GM12875 (cell line): ENCODE data around the gene SH3BP2.

Source experiments
- H3K4me3 ChIP-seq: one replicate; pipeline ENCODE4 v1.5.1; 2011; ENCODE audit warnings: low read depth, low read length, control low read depth
- TF ChIP-seq, protein P1 (sequence below): IDR thresholded peaks from 2 replicates; pipeline ENCODE4 v1.5.1; 2011; ENCODE audit warnings: low read depth, mild to moderate bottlenecking, control low read depth, inconsistent platforms, low read length, moderate library complexity, borderline replicate concordance; ENCODE audit not compliant: insufficient read depth

The SH3BP2 gene

GRCh38 chr4:2866160-2866861 is 73.4 kb downstream of the SH3BP2 start:
- no peak overlapping the region for H3K4me3 ChIP-seq
- TF ChIP-seq, protein P1, sequence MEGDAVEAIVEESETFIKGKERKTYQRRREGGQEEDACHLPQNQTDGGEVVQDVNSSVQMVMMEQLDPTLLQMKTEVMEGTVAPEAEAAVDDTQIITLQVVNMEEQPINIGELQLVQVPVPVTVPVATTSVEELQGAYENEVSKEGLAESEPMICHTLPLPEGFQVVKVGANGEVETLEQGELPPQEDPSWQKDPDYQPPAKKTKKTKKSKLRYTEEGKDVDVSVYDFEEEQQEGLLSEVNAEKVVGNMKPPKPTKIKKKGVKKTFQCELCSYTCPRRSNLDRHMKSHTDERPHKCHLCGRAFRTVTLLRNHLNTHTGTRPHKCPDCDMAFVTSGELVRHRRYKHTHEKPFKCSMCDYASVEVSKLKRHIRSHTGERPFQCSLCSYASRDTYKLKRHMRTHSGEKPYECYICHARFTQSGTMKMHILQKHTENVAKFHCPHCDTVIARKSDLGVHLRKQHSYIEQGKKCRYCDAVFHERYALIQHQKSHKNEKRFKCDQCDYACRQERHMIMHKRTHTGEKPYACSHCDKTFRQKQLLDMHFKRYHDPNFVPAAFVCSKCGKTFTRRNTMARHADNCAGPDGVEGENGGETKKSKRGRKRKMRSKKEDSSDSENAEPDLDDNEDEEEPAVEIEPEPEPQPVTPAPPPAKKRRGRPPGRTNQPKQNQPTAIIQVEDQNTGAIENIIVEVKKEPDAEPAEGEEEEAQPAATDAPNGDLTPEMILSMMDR, result no peak

- TF ChIP-seq, protein P1, result no peak
- H3K4me3 ChIP-seq, result no peak overlapping the region
These were observed 74.0 kb downstream of the SH3BP2 start for GRCh38 chr4:2866891-2867290.

DNA sequence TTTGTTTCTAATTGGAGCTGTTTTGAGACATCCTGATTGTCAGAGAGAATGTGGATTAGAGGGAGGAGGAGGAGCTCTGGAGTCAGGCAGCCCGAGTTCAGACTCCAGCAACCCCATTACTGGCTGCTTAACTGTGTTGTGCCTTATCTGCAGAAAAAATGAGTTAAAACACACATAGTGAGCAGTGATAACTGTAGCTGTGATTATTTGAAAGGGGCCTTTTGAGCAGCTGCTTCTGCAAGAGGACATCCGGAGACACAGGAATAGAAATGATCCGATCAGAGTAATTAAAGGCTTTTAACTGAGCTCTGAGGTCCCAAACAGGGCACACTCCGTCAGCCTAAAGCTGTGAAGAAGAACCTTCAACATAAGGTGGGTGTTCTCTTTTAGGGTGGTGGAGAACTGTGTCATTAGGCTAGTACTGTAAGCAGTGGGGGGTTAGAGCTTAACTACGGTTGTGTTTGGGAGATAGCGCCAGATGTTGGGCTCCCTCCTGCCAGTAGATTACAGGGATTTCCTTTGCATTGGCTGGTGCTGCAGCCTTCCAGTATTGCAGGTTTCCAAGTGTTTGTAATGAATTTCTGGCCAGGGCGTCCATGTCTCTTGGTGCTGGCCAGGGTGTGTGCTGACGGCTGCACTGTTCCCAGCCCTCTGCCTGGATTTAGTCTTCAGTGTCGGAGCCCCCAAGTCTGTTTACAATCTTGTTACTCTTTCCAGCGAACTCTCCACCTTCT is 75.0 kb downstream of the SH3BP2 start:
- H3K4me3 ChIP-seq, result no peak overlapping the region
- TF ChIP-seq, protein P1, result no peak

GRCh38 chr4:2868877-2869487 is 76.1 kb downstream of the SH3BP2 start:
- TF ChIP-seq, protein P1, result no peak

GRCh38 chr4:2869659-2870058 is 76.8 kb downstream of the SH3BP2 start:
- no peak overlapping the region for H3K4me3 ChIP-seq
- TF ChIP-seq, protein P1, result no peak

More at GRCh38 chr4:2868877-2869487, 76.1 kb downstream of the SH3BP2 start:
- no peak overlapping the region for H3K4me3 ChIP-seq

DNA sequence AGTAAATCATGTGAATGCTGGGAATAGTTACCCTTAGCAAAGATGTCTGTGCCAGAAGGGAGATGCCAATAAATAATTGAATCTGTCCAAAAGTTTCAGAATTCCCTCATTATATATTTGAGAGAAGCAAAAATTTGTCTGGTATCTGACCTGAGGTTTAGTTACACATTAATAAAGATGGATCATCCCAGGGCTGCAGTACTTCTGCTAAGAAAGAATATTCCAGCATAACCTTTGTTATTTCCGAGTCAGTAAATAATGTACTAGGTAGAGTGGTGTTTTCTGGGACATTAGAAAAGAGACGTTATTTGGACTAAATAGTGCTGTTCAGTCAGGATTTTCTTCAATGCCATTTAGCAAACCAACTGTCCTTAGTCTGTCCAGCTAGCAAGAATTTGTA is 77.2 kb downstream of the SH3BP2 start:
- TF ChIP-seq, protein P1, result no peak
- no peak overlapping the region for H3K4me3 ChIP-seq

GRCh38 chr4:2871466-2871865 is 78.6 kb downstream of the SH3BP2 start:
- TF ChIP-seq, protein P1, result no peak
- H3K4me3 ChIP-seq, result no peak overlapping the region
